ENCODE data around the gene MAP3K8. TPM values are rescaled to one million over a fixed set of nuclear protein-coding genes. Genes with fewer than 3 reads are reported as not detected.

The MAP3K8 gene
- total RNA-seq, 4 donors from 2014 or later, result 30.3 to 54.8 (median 47.6) TPM

DNA sequence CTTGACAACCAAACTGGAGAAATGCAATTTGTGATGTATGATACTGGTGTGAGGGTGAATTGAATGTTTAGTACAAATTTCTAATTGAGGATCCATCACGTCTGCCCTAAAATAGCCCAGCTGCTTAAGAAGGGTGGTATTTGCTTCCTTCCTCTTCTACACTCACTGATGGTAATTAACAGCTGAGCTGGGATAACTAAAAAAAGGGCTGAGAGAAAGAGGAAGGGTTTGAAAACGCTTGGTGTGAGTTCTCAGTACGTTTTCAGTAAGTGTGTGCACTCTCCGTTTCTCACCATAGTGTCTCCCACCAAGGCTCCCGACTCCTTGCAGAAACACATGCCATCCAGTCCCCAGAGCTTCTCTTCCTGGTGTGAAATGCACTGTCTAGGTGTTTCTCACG lies 54.3 kb downstream of the MAP3K8 start:
- TF ChIP-seq, protein P1, sequence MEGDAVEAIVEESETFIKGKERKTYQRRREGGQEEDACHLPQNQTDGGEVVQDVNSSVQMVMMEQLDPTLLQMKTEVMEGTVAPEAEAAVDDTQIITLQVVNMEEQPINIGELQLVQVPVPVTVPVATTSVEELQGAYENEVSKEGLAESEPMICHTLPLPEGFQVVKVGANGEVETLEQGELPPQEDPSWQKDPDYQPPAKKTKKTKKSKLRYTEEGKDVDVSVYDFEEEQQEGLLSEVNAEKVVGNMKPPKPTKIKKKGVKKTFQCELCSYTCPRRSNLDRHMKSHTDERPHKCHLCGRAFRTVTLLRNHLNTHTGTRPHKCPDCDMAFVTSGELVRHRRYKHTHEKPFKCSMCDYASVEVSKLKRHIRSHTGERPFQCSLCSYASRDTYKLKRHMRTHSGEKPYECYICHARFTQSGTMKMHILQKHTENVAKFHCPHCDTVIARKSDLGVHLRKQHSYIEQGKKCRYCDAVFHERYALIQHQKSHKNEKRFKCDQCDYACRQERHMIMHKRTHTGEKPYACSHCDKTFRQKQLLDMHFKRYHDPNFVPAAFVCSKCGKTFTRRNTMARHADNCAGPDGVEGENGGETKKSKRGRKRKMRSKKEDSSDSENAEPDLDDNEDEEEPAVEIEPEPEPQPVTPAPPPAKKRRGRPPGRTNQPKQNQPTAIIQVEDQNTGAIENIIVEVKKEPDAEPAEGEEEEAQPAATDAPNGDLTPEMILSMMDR (IDR thresholded peaks at IDR 0.05; ENCODE audit: low read depth), result no peak

DNA sequence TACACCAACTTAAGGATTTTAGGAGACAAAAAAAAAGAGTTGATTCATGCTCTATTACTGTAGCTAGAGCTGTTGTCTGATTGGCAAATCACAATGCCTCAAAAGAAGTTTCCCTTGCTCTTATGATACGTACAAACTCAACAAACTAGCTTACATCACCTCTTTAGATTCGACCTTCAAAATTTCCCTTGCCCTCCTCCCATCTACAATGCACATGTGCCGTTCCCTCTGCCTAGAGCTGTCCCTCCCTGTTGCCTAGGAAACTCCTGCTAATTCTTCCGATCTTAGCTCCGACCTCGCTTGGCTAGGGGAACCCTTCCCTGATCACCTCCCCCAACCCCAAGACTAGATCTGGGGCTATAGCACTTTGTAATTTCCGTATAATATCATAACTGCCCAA lies 55.4 kb downstream of the MAP3K8 start:
- TF ChIP-seq, protein P1 (IDR thresholded peaks at IDR 0.05; ENCODE audit: low read depth), result no peak

- TF ChIP-seq, protein P1 (IDR thresholded peaks at IDR 0.05; ENCODE audit: low read depth), result no peak
Observed at GRCh38 chr10:30490289-30491000, 56.5 kb downstream of the MAP3K8 start.

- TF ChIP-seq, protein P1 (IDR thresholded peaks at IDR 0.05; ENCODE audit: low read depth), result no peak
Observed at GRCh38 chr10:30491204-30491915, 57.4 kb downstream of the MAP3K8 start.

- TF ChIP-seq, protein P1 (IDR thresholded peaks at IDR 0.05; ENCODE audit: low read depth), result no peak
Observed at GRCh38 chr10:30491916-30492515, 58.0 kb downstream of the MAP3K8 start.

DNA sequence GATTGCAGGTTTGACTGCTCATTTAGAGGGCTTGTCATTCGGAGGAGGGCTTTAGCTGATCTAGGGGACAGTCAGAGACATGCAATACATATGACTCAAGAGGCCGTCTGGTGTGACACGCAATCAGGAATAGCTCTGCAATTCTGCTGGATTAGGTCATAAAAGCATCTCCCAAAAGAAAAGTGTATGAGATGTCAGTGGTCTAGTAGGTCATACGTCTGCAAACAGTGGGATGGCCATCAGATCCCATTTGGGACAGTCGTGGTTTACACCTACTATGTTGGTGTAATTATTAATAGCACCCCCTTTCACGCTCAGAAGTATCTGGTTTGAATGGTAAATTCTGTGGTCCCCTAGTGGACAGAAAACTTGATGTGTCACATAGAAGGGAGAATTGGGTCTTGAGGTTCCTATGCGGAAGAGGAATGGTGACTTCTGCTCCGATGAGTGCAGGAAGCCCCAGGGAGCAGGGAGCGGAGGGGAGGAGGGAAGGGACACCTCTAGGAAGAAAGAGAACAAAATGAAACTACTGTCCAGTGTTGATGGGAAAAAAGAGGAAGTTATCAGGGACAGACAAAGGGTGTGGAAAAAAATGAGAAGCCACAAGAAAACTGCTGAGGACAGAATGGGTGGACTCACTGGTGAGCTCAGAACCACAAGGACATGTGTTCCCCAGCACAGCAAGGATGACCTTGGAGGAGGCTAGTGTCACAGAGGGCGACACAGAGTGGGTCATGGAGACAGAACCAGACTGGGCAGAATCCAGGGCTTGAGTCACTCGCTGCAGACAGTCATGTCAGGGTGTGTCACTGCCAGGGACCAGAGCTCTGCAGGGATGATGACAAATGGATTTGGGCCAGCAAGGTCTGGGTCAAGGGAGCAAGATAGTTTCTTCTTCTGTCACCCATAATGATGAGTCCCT lies 59.9 kb downstream of the MAP3K8 start:
- TF ChIP-seq, protein P1 (IDR thresholded peaks at IDR 0.05; ENCODE audit: low read depth), result no peak

All from subcutaneous adipose tissue (tissue), 4 donors.